Fibroblast of the aortic adventitia (primary cell): ENCODE data around the gene CACNA1B. TPM values are rescaled to one million over a fixed set of nuclear protein-coding genes. Genes with fewer than 3 reads are reported as not detected.

Source experiments
- DNase-seq: peaks from one replicate; pipeline ENCODE4 v3.0.0-alpha.2; 2010; ENCODE audit warnings: low read depth
- H3K4me3 ChIP-seq: 2 replicates; pipeline ENCODE4 v1.5.1; 2011; ENCODE audit warnings: low read depth, mild to moderate bottlenecking, control low read depth, low read length, moderate library complexity
- CTCF ChIP-seq: IDR thresholded peaks from 2 replicates; pipeline ENCODE4 v1.5.1; 2011; ENCODE audit warnings: mild to moderate bottlenecking, low read length, control low read depth, inconsistent platforms; ENCODE audit not compliant: insufficient read depth
- total RNA-seq: library from RNA; depleted of rRNA; stranded (reverse); fragments of >200 nt; gene quantifications from 2 replicates; pipeline ENCODE4 v1.2.3, GENCODE V29; 2012; ENCODE audit warnings: low replicate concordance

CACNA1B gene
- total RNA-seq, 1 donor, result under 0.01 TPM

- no peak for DNase-seq
- TF ChIP-seq CTCF, result no peak
- H3K4me3 ChIP-seq, result no peak overlapping the region
These were observed 185.5 kb downstream of the CACNA1B start for GRCh38 chr9:138063033-138063432.

- TF ChIP-seq CTCF, result no peak
- no peak overlapping the region for H3K4me3 ChIP-seq
- no peak for DNase-seq
These were observed 186.2 kb downstream of the CACNA1B start for GRCh38 chr9:138063785-138064184.

- TF ChIP-seq CTCF, result no peak
- DNase-seq, result no peak
- H3K4me3 ChIP-seq, result no peak overlapping the region
These were observed 187.0 kb downstream of the CACNA1B start for GRCh38 chr9:138064547-138064946.

- no peak for DNase-seq
- no peak for TF ChIP-seq CTCF
- H3K4me3 ChIP-seq, result no peak overlapping the region
These were observed 187.7 kb downstream of the CACNA1B start for GRCh38 chr9:138065287-138065686.

GRCh38 chr9:138066049-138066448 is 188.5 kb downstream of the CACNA1B start:
- no peak for TF ChIP-seq CTCF
- no peak for DNase-seq
- no peak overlapping the region for H3K4me3 ChIP-seq

- TF ChIP-seq CTCF, result no peak
- no peak for DNase-seq
- H3K4me3 ChIP-seq, result no peak overlapping the region
These were observed 190.2 kb downstream of the CACNA1B start for GRCh38 chr9:138067613-138068367.

- no peak for DNase-seq
- TF ChIP-seq CTCF, result no peak
- H3K4me3 ChIP-seq, result no peak overlapping the region
These were observed 191.0 kb downstream of the CACNA1B start for GRCh38 chr9:138068601-138069035.
